ENCODE data around the gene CD7. TPM values are rescaled to one million over a fixed set of nuclear protein-coding genes. Genes with fewer than 3 reads are reported as not detected.
"Not testable (repeated sequence)": the region's sequence is repeated elsewhere in the genome, so short reads cannot be mapped to it uniquely, and the experiment has no call there.

The CD7 gene
- total RNA-seq, 1 experiment from 2014 or later: not detected

- DNase-seq (ENCODE audit: low read depth): not testable (repeated sequence)
These were observed 30.6 kb upstream of the CD7 start for GRCh38 chr17:82347994-82348393.

GRCh38 chr17:82346342-82347300 lies 29.2 kb upstream of the CD7 start:
- no peak for DNase-seq (ENCODE audit: low read depth)

GRCh38 chr17:82345151-82345976 lies 28.0 kb upstream of the CD7 start:
- DNase-seq (ENCODE audit: low read depth): no peak

GRCh38 chr17:82344175-82344907 lies 26.9 kb upstream of the CD7 start:
- DNase-seq (ENCODE audit: low read depth): no peak

GRCh38 chr17:82343560-82343959 lies 26.2 kb upstream of the CD7 start:
- no peak for DNase-seq (ENCODE audit: low read depth)

GRCh38 chr17:82342361-82343079 lies 25.1 kb upstream of the CD7 start:
- DNase-seq (ENCODE audit: low read depth): no peak

- DNase-seq (ENCODE audit: low read depth): no peak
These were observed 22.5 kb upstream of the CD7 start for GRCh38 chr17:82339634-82340580.

GRCh38 chr17:82338858-82339633 lies 21.6 kb upstream of the CD7 start:
- peak; percentile 90 for DNase-seq (ENCODE audit: low read depth)

- DNase-seq (ENCODE audit: low read depth): no peak
These were observed 17.4 kb upstream of the CD7 start for GRCh38 chr17:82334622-82335394.

- no peak for DNase-seq (ENCODE audit: low read depth)
These were observed 16.8 kb upstream of the CD7 start for GRCh38 chr17:82334204-82334621.

- no peak for DNase-seq (ENCODE audit: low read depth)
These were observed 16.1 kb upstream of the CD7 start, which contains the start of gene SECTM1 for GRCh38 chr17:82333279-82334171. TSS of gene SECTM1 (minus strand) at chr17:82333766. CDS start at chr17:82327240, 6,526 bp downstream.

- no peak for DNase-seq (ENCODE audit: low read depth)
These were observed 15.4 kb upstream of the CD7 start for GRCh38 chr17:82332669-82333278.

- DNase-seq (ENCODE audit: low read depth): no peak
These were observed 14.0 kb upstream of the CD7 start for GRCh38 chr17:82331345-82331939.

- peak; percentile 62 for DNase-seq (ENCODE audit: low read depth)
These were observed 13.2 kb upstream of the CD7 start for GRCh38 chr17:82330322-82331239.

Data from HT1080 (cell line).